OCI-LY7 (cell line): ENCODE measurements around the gene C16orf96.

Source experiments
- EZH2phosphoT487 ChIP-seq: fragments of 200-600 bp; sonication (generic); IDR thresholded peaks from 2 replicates; pipeline ENCODE4 v1.6.1; 2018; ENCODE audit warnings: low read depth, borderline replicate concordance, mild to moderate bottlenecking, mixed run types, antibody characterized with exemption, low read length, moderate library complexity, mixed read lengths
- TF ChIP-seq, protein P1 (sequence below): fragments of 200-600 bp; sonication (generic); conservative IDR thresholded peaks from 2 replicates; pipeline ENCODE4 v1.5.1; 2014; ENCODE audit warnings: mild to moderate bottlenecking, antibody characterized with exemption, low read length, moderate library complexity, mixed read lengths

DNA sequence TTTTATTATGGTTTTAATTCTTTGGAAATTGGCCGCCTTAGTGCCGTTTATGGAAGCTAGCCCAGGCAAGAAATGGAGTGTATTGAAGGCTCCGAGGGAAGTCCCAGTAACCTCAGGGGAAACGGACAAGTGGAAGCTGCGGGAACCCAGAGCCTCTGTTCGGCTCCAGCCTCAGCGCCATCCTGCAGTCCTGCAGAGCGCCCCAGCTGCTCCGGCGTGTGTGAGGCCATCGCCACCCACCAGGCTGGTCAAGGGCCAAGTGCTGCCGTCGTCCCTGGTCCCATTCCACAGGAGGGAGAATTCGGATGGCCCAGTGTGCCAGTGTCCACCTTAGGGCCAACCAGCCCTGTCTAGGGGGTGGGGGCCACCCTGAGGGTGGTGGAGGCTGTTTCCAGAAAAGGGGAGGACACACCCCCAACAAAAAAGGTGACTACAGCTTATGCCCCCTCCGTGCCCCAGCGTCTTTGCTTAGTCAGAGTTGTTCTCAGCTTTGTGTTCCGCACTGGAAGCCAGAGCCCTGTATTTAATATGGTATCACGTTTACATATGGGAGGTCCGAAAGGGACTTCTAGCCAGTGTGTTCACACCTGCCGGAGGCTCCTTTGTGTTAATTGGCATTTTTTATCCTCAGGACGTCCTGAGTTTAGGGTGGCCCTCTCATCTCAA is 81.5 kb downstream of the C16orf96 start:
- TF ChIP-seq, protein P1, sequence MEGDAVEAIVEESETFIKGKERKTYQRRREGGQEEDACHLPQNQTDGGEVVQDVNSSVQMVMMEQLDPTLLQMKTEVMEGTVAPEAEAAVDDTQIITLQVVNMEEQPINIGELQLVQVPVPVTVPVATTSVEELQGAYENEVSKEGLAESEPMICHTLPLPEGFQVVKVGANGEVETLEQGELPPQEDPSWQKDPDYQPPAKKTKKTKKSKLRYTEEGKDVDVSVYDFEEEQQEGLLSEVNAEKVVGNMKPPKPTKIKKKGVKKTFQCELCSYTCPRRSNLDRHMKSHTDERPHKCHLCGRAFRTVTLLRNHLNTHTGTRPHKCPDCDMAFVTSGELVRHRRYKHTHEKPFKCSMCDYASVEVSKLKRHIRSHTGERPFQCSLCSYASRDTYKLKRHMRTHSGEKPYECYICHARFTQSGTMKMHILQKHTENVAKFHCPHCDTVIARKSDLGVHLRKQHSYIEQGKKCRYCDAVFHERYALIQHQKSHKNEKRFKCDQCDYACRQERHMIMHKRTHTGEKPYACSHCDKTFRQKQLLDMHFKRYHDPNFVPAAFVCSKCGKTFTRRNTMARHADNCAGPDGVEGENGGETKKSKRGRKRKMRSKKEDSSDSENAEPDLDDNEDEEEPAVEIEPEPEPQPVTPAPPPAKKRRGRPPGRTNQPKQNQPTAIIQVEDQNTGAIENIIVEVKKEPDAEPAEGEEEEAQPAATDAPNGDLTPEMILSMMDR = no peak
- no peak for TF ChIP-seq EZH2phosphoT487
